Measurements from ENCODE around the gene MRAP.

MRAP gene

DNA sequence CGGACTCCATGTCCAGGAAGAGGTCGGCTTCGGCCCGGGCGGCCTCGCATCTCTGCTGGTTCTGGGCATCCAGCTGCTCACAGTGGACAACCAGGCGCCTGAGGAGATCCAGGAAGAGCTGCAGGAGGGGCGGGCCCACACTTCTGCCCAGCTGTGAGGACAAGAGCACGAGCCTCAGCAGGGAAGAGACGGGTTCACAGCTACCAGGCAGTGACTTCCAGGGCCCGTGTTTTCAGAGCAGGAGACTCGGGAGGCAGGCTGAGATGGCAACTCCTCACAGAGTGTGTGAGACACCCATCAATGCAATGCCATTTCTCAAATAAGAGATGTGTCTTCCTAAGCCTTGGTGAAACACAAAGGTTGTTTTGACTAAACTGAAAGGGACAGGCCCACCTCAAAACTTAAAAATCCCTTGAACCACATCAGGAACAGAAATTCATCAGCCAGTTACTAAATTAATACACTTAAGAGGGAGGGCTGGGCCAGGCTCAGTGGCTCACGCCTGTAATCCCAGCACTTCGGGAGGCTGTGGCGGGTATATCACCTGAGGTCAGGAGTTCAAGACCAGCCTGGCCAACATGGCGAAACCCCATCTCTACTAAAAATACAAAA lies 50.8 kb downstream of the MRAP start:
- DNase-seq (ENCODE audit: low spot score), result no peak

DNA sequence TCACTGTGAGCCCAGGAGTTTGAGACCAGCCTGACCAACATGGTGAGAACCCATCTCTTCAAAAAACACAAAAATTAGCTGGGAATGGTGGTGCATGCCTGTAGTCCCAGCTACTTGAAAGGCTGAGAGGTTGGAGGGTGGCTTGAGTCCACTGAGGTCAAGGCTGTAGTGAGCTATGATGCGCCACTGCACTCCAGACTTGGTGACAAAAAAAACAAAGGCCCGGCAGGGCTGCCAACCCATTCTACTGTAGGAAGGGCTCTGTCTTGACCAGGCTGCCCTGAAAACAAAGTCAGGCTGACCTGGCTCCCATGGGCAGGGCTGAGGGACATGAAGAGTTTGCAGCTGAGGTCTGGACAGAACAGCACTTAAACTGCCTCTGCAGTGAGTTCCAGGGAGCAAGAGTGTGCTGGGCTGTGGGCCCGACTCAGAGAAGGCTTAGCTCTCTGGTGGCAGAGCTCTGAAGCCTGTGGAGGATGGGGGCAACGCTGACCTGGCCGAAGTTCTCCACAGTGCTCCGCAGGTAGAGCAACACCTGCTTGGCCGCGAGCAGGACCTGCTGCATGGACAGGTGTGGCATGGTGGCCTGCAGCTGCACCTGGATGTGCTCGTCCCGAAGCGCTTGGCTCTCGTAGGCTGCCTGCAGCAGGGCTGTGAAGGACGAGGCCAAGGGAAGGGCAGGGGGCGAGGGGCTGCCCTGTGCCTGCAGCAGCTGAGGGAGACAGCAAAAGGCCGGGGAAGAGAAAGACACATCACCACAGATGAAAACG lies 51.7 kb downstream of the MRAP start:
- no peak for DNase-seq (ENCODE audit: low spot score)

DNA sequence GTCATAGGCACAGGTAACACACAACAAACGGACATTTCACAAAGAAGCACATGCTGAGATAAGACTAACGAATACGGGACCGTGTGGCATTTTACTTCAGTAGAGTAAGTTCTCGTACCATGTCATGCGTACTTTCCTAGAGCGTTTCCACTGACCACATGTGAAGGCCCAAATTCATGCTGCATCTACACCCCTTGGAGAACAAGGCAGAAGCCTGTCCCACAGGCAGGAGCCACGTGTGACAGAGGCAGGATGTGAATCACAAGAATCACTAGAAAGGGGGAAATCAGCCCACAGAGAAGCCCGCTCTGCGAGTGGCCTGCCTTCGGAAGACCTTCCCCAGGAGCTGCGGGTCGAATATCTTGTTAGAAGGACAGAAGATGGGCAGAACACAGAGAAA lies 52.3 kb downstream of the MRAP start:
- DNase-seq (ENCODE audit: low spot score), result no peak

DNA sequence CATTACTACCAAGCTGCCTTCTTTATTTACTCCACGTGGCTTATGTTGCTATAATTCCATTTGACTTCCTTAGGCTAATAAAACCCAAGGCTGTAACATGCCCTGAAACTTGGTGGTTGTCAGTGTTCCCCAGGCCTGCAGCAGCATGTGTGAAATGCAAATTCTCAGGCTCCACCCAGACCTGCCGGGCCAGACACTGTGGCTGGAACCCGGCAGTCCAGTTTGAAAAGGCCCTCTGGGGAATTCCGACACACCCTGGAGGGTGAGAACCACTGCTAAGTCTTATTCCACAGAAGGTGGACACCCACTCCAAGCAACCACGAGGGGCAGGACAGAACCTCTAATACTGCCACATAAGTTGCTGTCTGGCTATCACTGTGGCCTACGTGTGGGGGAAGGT lies 52.8 kb downstream of the MRAP start:
- no peak for DNase-seq (ENCODE audit: low spot score)

DNA sequence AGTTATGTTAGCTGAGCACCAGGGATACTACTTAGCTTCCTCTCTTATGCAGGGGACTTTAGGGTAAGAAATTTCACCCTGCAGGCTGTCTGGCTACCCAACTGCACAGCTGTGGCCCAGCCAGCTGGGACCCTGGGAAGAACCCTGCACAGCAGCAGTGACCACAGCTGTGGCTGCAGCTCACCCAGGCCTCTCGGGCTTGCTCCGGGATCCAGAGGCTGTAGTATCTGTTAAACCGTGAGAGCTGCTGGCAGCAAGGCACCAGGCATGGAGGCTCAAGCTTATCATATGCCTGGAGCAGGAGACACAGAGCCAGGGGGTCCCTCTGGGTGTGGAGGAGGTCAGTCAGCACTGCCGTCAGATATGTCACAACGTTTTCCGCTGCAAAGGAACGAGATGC lies 53.9 kb downstream of the MRAP start:
- no peak for DNase-seq (ENCODE audit: low spot score)

DNA sequence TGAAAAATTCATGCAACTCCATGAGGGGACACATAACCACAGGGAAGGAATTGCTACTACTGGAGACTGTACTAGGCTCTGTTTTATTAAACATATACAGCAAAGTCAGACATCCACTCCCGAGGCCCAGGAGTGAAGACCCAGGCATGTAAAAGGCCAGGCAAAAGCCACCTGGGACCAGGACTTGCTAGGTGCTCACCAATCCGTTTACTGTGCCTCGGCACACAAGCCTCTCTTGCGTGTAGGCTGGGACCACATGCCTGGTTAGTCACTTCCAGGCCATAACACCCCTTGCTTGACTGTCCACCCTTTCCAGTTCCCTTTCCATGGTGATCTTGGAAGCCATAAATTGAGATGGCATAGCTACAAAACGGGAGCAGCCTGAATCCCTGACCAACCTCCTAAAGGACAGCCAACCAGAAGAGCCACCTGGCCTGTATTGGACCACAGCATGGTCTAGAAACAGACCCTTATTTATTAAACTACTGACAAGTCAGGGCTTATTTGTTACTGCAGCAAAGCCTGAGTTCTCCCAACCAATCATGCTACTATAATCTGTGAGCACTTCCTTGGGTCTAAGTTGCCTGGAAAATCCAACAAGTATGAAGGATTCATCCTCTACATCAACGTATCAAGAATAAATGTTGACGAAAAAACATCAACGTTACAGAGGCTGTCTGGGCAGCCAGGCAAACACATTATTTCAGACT lies 54.5 kb downstream of the MRAP start:
- no peak for DNase-seq (ENCODE audit: low spot score)

DNA sequence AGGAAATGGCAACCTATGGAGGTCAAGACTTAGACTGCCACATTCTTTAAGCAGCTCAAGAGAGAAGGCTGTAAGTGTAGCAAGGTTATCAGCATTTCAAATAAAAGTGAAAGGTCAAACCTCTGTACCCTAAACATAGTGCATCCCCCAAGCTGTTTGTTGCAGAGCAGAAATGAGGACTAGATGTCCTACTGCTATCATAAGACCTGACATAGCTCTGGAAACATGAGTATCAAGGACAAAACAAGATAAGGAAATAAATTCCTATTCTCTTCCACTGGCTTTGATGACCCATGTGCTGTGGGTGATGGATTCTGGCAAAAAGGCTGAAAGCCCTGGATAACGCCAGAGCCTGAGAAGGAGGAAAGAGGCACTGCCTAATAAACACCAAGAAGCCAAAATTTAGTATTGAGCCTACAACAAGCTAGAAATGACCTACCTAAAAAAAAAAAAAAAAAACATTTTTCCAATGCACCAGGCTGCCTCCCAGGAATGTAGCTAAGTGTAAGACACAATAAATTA lies 58.3 kb downstream of the MRAP start:
- DNase-seq (ENCODE audit: low spot score), result no peak

DNA sequence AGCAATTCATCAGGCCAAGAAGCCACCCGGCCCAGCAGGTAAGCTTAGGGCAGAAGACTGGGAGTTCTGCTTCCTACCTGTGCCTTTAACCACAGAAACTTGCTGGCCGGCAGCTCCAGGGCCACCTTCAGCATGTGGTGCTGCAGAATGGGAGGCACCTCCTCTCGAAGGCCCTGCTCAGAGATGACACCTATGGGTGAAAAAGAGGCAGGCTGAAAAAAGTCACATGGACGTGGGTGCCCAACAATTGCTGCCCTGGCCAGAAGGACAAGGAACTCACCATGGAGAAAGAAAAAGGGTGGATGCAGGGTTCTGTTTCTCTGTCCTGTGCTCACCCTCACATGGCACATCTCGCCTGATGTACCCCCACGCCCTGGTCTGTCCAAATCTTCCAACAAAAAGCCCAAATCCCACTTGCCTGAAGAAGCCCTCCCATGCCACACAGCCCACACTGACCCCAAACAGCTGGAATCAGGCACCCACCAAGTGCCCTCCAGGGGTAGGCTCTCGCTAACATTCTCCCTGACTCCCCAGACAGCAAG lies 61.1 kb downstream of the MRAP start:
- DNase-seq (ENCODE audit: low spot score), result peak; percentile 32

DNA sequence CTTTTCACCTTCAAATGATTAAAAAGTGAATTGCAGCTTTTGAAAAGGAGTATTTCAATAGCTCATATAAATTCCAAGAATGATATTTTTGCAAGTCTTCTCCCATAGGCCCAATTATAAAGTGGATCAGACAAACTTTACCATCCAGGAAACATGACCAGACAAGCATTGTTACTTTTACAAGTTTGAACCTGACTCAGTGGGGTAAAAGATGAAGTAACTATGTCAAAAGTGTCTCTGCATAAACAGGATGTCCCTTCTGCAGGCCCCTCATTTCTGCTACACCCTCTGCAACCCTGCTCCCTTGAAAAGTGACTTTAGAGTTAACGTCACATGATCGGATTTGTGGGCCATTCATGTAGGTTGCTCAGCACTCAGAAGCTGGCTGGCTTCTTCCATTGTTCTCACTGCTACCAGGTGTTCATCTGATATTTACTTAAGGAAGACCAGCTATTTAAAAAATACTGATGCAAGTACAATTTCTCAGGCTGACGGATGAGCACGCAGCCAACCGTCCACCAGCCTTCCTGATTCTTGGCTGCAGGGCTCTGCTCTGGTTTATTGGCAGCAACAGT lies 61.8 kb downstream of the MRAP start:
- no peak for DNase-seq (ENCODE audit: low spot score)

Measured in SW480 (cell line).